Activated T-cell treated with anti-CD3 and anti-CD28 coated beads, Interleukin-2, amount 50 U/mL, for 24 hours (primary cell): ENCODE results near the gene MEGF11.

Source experiments
- DNase-seq: peaks from one replicate; pipeline ENCODE4 v3.0.0-alpha.2; 2020
- H3K27ac Mint-ChIP-seq: 2 replicates; pipeline ENCODE4 v1.8.0; 2020; ENCODE audit warnings: mild to moderate bottlenecking, mixed read lengths
- H3K27me3 Mint-ChIP-seq: 2 replicates; pipeline ENCODE4 v1.8.0; 2020; ENCODE audit warnings: mixed read lengths
- H3K36me3 Mint-ChIP-seq: 2 replicates; pipeline ENCODE4 v1.8.0; 2020; ENCODE audit warnings: low read depth, mixed read lengths
- H3K4me1 Mint-ChIP-seq: 2 replicates; pipeline ENCODE4 v1.8.0; 2020; ENCODE audit warnings: low read depth, mixed read lengths
- H3K4me3 Mint-ChIP-seq: 2 replicates; pipeline ENCODE4 v1.8.0; 2020; ENCODE audit warnings: mild to moderate bottlenecking, moderate library complexity, mixed read lengths
- H3K9me3 Mint-ChIP-seq: 2 replicates; pipeline ENCODE4 v1.8.0; 2020; ENCODE audit warnings: mixed read lengths

Gene MEGF11

GRCh38 chr15:66049353-66049752 is 204.2 kb downstream of the MEGF11 start:
- Mint-ChIP-seq H3K4me1 (no peaks in the 10 kb centered on the region), H3K27ac (no peak overlapping the region), H3K36me3 (no peaks in the 10 kb centered on the region), H3K27me3 (no peaks in the 10 kb centered on the region), H3K4me3 (no peak overlapping the region), H3K9me3 (no peaks in the 10 kb centered on the region)
- no peak for DNase-seq

GRCh38 chr15:66047321-66048024 is 206.1 kb downstream of the MEGF11 start:
- DNase-seq, result no peak
- Mint-ChIP-seq H3K9me3 (no peaks in the 10 kb centered on the region), H3K36me3 (no peaks in the 10 kb centered on the region), H3K27me3 (no peaks in the 10 kb centered on the region), H3K27ac (no peak overlapping the region), H3K4me1 (no peaks in the 10 kb centered on the region), H3K4me3 (no peak overlapping the region)

- no peaks in the 10 kb centered on the region for H3K36me3 Mint-ChIP-seq
- no peak overlapping the region for H3K27ac Mint-ChIP-seq
- no peak overlapping the region for H3K4me3 Mint-ChIP-seq
- H3K9me3 Mint-ChIP-seq, result no peaks in the 10 kb centered on the region
- H3K27me3 Mint-ChIP-seq, result no peaks in the 10 kb centered on the region
- H3K4me1 Mint-ChIP-seq, result no peaks in the 10 kb centered on the region
- DNase-seq, result no peak
These were observed 206.8 kb downstream of the MEGF11 start for GRCh38 chr15:66046751-66047150.

GRCh38 chr15:66046326-66046725 is 207.2 kb downstream of the MEGF11 start:
- Mint-ChIP-seq H3K4me3 (no peak overlapping the region), H3K4me1 (no peaks in the 10 kb centered on the region), H3K27me3 (no peaks in the 10 kb centered on the region), H3K9me3 (no peaks in the 10 kb centered on the region), H3K27ac (no peak overlapping the region), H3K36me3 (no peaks in the 10 kb centered on the region)
- no peak for DNase-seq

- H3K27ac Mint-ChIP-seq, result no peak overlapping the region
- no peaks in the 10 kb centered on the region for H3K9me3 Mint-ChIP-seq
- no peak for DNase-seq
- H3K4me3 Mint-ChIP-seq, result no peak overlapping the region
- peaks cover 7% of the 10 kb centered on the region for H3K27me3 Mint-ChIP-seq
- H3K36me3 Mint-ChIP-seq, result no peaks in the 10 kb centered on the region
- no peaks in the 10 kb centered on the region for H3K4me1 Mint-ChIP-seq
These were observed 208.0 kb downstream of the MEGF11 start for GRCh38 chr15:66045542-66045941.

GRCh38 chr15:66044837-66045236 is 208.7 kb downstream of the MEGF11 start:
- H3K27ac Mint-ChIP-seq, result no peak overlapping the region
- no peak overlapping the region for H3K4me3 Mint-ChIP-seq
- no peaks in the 10 kb centered on the region for H3K9me3 Mint-ChIP-seq
- no peaks in the 10 kb centered on the region for H3K4me1 Mint-ChIP-seq
- no peaks in the 10 kb centered on the region for H3K36me3 Mint-ChIP-seq
- DNase-seq, result no peak
- H3K27me3 Mint-ChIP-seq, result peaks cover 14% of the 10 kb centered on the region

GRCh38 chr15:66043264-66043663 is 210.3 kb downstream of the MEGF11 start:
- no peaks in the 10 kb centered on the region for H3K4me1 Mint-ChIP-seq
- H3K9me3 Mint-ChIP-seq, result no peaks in the 10 kb centered on the region
- peaks cover 25% of the 10 kb centered on the region for H3K27me3 Mint-ChIP-seq
- no peaks in the 10 kb centered on the region for H3K36me3 Mint-ChIP-seq
- no peak for DNase-seq
- H3K4me3 Mint-ChIP-seq, result no peak overlapping the region
- H3K27ac Mint-ChIP-seq, result no peak overlapping the region

- no peaks in the 10 kb centered on the region for H3K4me1 Mint-ChIP-seq
- no peaks in the 10 kb centered on the region for H3K9me3 Mint-ChIP-seq
- DNase-seq, result no peak
- H3K36me3 Mint-ChIP-seq, result no peaks in the 10 kb centered on the region
- peaks cover 25% of the 10 kb centered on the region for H3K27me3 Mint-ChIP-seq
- no peak overlapping the region for H3K27ac Mint-ChIP-seq
- H3K4me3 Mint-ChIP-seq, result no peak overlapping the region
These were observed 210.9 kb downstream of the MEGF11 start for GRCh38 chr15:66042624-66043023.

- DNase-seq, result no peak
- Mint-ChIP-seq H3K9me3 (no peaks in the 10 kb centered on the region), H3K27me3 (peaks cover 33% of the 10 kb centered on the region), H3K4me3 (no peak overlapping the region), H3K4me1 (no peaks in the 10 kb centered on the region), H3K27ac (no peak overlapping the region), H3K36me3 (no peaks in the 10 kb centered on the region)
These were observed 212.3 kb downstream of the MEGF11 start for GRCh38 chr15:66041276-66041675.

GRCh38 chr15:66040211-66040892 is 213.2 kb downstream of the MEGF11 start:
- no peaks in the 10 kb centered on the region for H3K9me3 Mint-ChIP-seq
- DNase-seq, result no peak
- no peak overlapping the region for H3K27ac Mint-ChIP-seq
- no peaks in the 10 kb centered on the region for H3K4me1 Mint-ChIP-seq
- no peak overlapping the region for H3K4me3 Mint-ChIP-seq
- peaks cover 36% of the 10 kb centered on the region for H3K27me3 Mint-ChIP-seq
- H3K36me3 Mint-ChIP-seq, result no peaks in the 10 kb centered on the region

GRCh38 chr15:66039117-66039871 is 214.3 kb downstream of the MEGF11 start:
- DNase-seq, result no peak
- Mint-ChIP-seq H3K4me1 (no peaks in the 10 kb centered on the region), H3K27ac (no peak overlapping the region), H3K27me3 (peaks cover 36% of the 10 kb centered on the region), H3K36me3 (no peaks in the 10 kb centered on the region), H3K4me3 (no peak overlapping the region), H3K9me3 (no peaks in the 10 kb centered on the region)

GRCh38 chr15:66038387-66039116 is 215.0 kb downstream of the MEGF11 start:
- H3K4me1 Mint-ChIP-seq, result no peaks in the 10 kb centered on the region
- no peaks in the 10 kb centered on the region for H3K36me3 Mint-ChIP-seq
- H3K27me3 Mint-ChIP-seq, result peaks cover 36% of the 10 kb centered on the region

GRCh38 chr15:66036859-66037258 is 216.7 kb downstream of the MEGF11 start:
- Mint-ChIP-seq H3K27ac (no peak overlapping the region), H3K4me1 (no peaks in the 10 kb centered on the region), H3K36me3 (no peaks in the 10 kb centered on the region), H3K4me3 (no peak overlapping the region), H3K9me3 (peaks cover 5% of the 10 kb centered on the region), H3K27me3 (peaks cover 36% of the 10 kb centered on the region)
- no peak for DNase-seq

More at GRCh38 chr15:66038387-66039116, 215.0 kb downstream of the MEGF11 start:
- Mint-ChIP-seq H3K27ac (no peak overlapping the region), H3K9me3 (no peaks in the 10 kb centered on the region), H3K4me3 (no peak overlapping the region)
- no peak for DNase-seq

GRCh38 chr15:66035901-66036300 is 217.6 kb downstream of the MEGF11 start:
- Mint-ChIP-seq H3K27ac (no peak overlapping the region), H3K9me3 (peaks cover 8% of the 10 kb centered on the region), H3K4me3 (no peak overlapping the region), H3K36me3 (no peaks in the 10 kb centered on the region), H3K4me1 (no peaks in the 10 kb centered on the region), H3K27me3 (peaks cover 32% of the 10 kb centered on the region)
- no peak for DNase-seq
